Epidermal melanocyte (primary cell): ENCODE measurements around the gene PHF21B.

ENCODE experiments used
- DNase-seq: peaks from one replicate; pipeline ENCODE4 v3.0.0; 2011; ENCODE audit warnings: low spot score; ENCODE audit not compliant: insufficient read length

The PHF21B gene

DNA sequence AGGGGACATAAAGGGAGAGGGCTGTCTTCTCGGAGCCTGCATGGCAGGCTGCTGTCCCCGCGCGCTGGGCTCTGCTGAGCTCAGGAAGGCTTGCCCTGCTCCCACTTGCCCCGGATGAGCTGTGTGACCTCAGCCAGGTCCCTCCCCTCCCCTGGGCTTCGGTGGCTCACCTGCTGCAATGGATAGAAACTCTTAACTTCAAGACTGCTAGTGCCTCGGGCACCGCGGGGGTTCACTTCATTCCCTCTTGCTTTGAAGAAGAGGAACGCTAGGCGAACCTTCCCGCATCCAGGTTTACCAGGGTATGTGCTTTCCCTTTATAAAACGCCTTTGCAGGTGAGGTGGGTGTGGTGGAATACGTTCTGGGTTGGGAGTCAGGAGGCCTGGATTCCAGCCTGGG lies 115.0 kb downstream of the PHF21B start:
- DNase-seq, result no peak

DNA sequence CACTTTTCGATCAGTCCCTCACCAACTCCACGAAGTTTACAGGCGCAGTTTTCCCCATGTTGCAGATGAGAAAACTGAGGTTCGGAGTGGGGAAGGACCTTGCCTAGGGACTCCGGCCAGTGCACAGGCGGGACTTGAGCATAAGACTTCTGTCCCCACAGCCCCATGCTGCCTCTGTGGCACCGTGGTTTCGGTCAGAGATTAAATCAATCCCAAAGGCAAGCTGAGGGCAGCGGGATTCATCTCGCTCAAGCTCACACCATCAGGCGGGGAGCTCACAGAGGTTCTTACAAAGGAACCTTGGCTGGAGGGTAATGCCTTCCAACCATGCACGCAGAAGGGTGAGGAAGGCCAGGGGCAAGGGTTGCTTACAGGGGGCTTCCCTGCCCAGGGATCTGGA lies 115.5 kb downstream of the PHF21B start:
- no peak for DNase-seq

DNA sequence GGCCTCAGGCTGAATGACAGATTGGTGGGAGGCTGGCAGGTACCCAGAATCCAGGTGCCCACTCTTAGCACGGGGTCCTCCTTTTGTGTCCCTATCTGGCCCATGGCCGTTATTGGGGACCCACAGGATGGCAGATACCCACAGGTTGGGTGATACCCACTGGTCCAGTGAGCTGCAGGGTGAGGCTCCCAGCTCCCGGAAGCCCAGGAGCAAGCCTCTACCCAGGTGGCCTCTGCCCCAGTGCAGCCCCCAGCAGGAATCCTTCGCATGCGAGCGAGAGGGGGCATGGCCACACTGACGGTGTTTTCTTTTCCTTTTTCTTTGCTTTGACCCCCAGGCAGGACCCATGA lies 116.1 kb downstream of the PHF21B start:
- DNase-seq, result no peak

DNA sequence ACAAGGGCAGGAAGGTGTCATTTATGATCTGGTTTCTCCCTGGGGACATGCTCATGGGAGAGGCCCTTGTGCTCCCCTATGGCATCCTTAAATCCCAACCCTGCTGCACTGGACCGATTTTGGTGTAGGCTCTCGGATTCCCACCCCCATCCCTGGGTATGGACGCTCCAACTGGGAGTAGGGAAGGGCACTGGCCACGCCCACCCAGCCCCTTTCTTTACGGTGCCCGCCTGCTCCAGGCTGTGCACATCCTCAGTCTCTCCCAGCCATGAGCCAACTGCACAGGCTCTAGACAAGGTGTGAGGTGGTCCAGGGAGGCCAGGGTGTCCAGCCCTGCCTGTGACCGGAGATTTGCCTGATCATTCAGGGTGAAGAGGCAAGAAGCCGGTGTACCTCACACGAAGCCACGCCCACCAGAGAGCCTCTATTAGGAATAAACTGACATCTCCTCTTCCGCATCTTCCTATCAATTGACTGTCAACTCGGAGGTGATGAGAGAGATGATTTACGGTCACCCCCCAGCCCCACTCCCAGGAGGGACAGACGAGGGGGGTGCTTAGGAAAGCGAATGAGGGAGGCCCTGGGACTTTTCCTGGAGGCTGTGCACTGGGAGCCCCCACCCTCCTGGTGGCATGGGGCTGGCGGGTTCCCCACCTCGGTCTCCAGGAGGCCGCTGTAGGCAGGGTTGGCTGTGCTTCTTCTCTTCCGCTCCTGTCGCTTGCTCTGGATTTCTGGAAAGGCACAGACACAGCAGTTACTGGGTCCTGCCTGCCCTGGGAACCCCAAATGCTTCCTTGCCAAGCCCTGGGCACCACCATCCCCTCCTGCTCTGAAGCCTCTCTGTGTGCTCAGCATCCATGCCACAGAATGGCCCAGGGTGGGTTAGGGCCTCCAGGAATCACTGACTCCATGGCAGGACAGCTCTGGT lies 116.7 kb downstream of the PHF21B start:
- DNase-seq, result no peak

DNA sequence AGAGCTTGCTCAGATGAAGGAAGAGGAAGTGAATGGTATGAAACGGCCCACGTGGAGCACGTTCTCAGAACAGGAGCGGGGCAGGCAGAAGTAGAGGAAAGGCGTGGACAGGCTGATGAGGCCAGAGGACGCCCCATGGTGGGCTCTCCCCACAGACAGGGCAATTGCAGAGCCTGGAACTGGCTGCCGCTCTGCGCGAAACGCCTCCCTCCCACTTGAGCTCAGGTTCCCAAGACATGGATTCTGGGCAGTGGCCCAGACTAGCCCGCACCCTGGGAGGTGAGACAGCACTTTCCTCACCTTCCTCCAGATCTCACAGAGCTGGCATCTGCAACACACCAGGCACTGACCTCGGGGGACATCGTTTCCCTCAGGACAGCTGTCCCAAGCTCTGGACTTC lies 117.6 kb downstream of the PHF21B start:
- no peak for DNase-seq

DNA sequence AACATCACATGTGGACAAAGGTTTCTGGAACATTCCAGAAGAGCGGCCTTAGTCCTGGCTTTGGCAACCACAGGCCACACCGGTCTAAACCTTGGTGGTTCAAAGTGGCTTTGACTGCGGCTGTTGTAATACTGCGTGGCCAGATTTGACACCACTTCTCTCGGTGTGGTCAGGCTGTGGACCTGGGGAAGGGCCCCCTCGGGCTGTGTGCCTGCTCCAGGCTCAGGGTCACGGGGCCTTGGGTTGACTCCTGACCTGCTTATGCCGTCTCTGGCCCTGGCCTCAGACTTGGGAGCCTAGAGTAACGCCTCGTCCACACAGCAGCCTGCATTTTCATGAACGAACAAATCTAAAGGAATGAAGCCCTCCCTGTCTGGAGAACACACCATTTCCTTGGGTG lies 118.0 kb downstream of the PHF21B start:
- no peak for DNase-seq

DNA sequence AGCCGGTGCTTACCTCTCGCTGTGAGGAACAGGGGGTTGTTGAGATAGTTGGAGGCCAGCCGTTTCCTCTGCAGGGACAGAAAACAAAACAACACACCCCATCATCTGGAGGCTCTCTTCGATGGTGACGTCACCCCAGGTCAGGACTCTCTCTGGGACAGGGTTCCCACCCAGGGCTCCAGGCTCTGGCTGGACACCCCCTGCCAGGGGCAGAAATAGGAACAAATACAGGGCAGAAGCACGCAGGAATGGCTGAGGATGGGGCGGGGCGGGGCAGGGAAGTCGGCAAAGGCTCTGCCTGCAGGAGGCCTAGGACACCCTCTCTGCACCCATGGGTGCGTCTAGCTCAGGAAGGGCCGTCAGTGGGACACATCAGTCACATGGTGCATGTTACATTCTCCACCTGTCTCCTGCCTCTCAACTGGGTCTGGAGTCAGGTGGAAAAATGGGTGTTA lies 118.5 kb downstream of the PHF21B start:
- no peak for DNase-seq

DNA sequence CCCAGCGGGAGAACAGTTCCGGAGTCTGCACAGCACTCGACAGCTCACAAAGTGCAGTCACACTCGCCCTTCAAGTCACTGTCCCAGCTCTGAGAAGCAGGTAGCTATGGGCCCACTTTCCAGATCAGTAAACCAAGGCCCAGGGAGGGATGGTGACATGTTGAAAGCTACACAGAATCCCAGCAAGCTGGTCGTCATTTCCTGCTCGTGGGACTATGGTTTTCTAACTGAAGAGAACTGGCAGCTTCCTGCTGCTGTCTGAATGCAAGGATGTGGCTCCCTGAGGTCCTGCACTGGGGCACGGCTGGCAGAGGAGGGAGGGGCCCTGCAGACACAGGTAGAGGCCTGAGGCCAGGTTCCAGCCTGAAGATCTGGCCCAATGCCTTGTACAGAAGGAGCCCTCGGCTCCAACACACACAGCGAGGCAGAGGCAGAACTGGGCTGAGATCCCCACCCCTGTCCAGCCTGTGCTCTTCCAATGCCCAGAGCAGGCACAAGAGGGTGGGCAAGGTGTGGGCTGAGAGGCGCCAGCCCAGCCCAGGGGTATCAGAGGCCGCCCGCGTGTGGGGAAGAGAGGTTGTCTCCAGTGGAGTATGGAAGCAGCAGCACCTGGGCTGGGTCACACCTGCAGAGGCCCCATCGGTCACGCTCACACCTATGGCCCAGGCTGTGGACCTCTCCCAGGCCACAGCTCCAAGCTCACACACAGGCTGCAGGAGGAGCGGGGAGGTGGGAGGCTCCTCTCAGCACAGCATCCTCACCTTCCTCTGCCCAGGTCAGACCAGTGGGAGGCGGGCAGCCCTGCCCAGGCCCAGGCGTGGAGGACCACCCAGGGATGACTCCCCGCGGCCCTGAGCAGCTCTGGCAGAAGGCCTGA lies 119.2 kb downstream of the PHF21B start:
- DNase-seq, result no peak

DNA sequence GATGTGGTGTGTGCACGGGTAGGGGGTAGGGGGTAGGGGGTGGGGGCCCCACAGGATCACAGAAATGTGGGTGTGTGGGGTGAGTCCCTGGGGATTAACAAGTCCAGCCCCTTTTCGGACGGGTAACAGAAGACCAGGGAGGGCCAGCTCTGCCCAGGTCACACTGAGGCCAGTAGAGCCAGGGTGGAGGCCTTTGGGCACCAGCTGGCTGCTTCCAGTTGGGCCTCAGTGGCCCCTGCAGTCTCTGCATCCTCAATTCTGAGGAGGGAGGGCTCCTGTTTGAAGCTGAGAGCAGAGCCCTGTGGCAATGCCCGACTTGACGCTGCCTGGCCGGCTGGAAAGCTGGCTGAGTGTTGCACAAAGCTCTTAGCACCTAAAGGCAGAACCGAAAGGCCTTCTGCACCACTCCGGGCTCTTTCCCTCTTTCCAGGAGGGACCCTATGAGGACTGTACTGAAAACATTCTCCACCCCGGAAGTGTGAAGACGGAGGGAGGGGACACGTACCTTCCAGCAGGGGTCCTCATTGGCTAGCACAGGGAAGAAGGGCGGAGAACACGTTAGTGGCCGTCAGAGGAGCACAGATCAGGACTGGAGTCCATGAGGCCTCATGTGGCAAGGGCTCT lies 120.4 kb downstream of the PHF21B start:
- no peak for DNase-seq

DNA sequence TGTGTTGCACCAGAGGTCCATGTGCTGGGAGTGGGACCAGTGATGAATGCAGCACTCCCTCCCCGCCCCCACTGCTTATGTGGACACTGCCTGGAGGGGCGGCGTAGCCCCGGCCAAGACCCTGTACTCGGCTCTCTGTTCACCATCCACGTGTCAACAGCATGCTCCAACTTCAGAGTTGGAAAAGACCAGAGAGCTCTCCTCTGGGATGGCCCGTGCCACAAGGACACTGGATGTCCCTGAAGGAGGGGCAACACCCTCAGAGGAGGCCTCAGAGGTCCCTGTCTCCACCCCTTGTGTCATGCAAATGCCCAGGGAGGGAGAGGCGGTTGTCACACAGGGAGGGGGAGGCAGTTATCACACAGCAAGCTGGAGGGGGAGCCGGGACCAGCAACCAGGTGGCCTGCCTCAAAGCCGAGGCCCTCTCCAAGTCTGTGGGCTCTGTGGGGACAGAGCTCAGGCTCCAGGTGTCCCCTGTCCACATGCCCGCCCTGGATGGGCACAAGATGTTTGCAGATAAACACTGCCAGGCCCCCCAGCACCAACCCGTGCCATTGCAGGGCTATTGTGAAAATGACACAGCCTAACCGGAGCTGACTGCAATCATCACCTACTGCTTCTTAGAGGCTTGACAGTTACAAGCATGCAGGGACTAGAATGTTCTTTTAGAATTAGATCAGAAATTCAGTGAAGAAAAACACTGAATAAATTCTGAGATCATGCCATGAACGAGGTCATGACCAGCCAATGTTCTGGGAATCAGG lies 121.1 kb downstream of the PHF21B start:
- no peak for DNase-seq

DNA sequence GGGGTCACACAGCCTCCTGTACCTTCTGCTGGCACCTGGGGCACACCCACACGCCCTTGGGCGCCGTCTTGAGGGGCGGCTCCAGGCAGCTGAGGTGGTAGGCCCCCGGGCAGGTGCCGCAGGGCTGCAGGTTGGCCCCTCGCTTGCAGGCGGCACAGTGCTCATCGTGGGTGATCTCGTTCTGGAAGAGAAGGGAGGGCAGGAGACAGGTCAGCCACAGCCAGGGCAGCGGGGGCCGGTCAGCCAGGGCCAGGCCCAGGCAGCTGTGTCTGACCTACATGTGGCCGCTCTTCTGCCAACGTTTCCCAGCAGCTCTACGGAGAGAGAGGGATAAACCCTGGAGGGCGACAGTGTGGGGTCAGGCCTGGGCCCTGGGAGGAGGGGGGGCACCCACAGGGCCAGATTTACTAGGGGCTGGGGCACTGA lies 121.9 kb downstream of the PHF21B start:
- DNase-seq, result no peak

DNA sequence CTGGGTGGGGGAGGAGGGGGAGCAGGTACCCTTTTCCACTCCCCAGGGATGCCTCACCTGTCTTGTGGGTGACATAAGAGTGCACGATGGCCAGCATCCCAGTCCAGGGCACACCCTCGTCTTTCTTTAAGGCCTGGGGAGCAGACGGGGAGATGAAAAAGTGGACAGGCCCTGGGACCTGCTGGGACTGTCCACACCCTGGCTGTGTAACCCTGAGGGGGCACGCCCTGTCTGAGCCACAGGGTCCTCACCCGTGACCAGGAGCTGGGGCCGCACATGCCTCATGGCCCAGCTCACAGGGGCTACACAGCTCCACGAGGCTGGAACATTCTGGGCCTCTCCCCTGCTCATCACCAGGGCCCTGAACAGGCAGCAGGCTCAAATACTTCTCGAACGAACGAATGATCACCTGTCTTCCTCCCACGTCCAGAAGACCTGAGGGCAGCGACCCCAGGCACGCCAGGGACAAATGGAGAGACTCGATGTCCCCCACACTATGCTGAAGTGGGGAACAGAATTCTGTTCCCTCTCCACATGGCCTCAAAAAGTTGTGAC lies 123.9 kb downstream of the PHF21B start:
- no peak for DNase-seq

DNA sequence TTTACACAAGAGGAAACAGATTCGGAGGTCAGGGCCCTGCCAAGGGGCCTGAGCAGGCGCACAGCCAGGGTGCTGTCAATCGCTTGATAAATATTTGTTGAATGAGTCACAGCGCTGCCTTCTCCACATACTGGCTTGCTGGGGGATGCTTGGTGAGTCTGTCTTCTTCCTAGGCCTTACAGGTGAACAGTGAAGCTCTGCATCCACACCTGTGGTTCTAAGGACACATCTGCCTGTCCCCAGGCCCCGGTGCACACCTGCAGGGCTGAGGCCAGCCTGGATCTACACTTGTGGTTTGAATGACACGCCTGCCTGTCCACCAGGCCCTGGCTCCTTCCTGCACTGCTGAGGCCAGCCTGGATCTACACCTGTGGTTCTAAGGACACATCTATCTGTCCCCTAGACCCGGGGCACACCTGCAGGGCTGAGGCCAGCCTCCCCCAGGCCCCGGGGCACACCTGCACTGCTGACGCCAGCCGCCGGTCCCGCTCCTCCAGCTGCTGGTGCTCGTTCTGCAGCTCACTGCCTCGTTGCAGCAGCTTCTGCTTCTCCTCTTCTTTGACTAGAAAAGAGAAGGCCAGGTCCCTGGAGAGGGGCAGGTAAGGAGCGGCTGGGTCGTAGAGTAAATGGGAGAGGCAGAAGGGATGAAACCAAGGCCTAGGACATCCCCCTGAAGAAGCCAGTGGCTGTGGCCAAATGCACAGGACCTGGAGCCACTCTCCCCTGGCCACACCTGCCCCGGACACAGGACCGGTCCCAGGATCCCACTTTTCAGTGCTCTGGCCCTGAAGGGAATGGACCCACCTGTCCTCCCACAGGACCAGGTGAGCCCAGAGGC lies 124.6 kb downstream of the PHF21B start:
- no peak for DNase-seq

DNA sequence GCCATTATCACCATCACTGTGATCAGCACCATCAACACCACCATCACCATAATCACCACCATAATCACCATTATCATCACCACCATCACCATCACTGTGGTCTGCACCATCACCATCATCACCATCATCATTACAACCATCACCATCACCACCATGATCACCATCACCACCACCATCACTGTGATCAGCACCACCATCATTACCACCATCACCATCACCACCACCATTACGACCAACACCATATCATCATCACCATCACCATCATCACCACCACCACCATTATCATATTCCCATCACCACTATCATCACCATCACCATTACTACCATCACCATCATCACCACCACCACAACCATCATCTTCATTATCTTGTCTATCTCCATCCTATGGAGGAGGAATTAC lies 125.2 kb downstream of the PHF21B start:
- no peak for DNase-seq

DNA sequence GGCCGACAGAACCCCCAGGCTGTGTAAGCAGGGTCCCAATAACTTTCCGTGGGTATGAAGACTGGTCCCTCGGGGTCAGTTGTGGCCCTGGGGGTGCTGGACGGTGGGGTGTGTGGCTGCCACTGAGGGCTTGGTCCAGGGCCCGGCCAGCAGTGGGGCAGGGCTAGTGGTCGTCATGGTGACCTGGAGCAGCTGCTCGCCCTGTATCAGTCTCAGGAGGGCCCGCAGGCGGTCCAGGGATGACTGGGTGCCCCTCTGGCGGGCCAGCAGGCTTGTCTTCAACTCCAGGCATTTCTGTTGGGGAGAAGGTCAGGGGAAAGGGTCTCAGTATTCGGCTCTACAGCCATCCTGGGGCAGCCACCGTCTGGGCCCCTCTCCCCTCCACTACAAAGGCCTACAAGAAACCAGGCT lies 126.8 kb downstream of the PHF21B start:
- DNase-seq, result no peak

DNA sequence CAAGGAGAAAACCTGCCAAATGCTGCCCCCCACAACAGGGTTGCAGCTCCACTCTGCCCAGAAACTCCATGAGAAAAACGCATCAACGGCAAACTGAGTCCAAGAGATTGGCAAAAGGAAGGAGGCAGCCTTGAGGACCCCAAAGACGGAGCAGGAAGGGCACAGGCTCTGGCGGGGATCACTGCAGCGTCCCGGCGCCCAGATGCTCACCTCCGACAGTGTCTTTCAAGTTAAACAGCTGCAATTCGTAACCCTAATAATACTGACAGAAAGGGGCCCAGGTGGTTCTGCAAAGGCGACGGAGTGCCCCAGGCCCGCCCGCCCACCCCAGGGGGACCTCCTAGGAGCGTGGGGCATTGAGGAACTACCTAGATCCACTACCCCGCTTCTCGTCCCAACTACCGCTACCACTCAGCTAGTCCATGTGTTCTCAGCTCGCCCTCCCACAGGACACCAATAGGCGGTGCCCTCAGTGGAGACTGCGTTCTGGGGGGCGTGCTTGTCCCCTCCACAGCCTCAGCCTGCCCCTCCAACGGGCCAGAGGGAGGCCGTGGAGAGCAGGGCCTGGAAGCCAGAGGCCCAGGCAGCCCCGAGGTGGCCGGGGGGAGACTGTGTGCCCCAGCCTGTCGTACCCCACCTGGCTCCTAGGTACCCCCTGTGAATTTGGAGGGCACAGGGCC lies 127.4 kb downstream of the PHF21B start:
- DNase-seq, result no peak

DNA sequence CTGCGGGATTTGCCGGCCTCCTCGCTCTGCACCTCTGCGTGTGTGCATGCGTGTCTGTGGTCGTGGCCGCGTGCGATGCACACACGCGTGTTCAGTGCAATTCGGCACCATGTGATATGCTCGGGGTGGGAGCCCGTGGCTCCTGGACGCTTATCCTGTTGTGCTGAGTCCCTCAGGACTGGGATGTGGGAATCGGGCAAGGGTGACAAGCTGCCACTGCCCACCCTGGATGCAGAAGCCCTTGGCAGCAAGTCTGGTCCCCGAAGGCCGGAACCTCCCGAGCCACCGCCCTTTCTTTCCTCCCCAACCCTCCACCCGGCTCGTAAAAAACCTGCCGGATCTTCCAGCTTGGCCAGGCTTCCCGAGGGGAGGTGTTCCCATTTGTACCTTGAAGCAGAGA lies 128.2 kb downstream of the PHF21B start:
- no peak for DNase-seq

DNA sequence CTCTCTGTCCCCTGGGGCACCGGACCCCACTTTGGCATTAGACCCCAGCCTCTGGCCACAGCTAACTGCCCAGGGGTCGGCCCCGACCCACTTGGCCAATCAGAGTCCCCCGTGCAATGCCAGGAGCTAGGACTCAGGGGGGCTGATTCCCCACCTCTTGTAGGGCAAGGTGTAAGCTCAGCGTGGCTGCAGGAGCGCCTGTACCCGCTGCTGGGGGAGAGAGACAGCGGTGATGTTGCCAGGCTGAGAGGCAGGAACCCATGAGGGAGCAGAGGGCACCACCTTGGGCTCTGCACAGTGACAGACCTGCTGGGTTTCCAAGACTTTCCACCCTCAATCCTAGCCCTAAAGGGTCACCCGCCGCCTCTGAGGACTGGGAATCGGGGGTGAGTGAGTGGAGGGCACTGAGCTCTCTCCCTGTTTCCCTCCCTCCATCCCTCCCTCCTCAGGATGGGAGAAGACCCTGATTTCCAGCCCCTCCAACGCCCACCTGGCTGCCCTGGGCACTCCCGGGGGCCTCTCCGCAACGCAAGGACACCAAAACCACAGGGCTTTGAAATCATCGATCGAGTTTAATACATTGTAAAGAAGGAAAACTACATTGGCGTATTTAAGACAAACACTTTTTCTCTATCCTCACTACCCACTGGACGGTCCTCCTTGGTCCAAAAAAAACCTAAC lies 129.1 kb downstream of the PHF21B start:
- no peak for DNase-seq

DNA sequence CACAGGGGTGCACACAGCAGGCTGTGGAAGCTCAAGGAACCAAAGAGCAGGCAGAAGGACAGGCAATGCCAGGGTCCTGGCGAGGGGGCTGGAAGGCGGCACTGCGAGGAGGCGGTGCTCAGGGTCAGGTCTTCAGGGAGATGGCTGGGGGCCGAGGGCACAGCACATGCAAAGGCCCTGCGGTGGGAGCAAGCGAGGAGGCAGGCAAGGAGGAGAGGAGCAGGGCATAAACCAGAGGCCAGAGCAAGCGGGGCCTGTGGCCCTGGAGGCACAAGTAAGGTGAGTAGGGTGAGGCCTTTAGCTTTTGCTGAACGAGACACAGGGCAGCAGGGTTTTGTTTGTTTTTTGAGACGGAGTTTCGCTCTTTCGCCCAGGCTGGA lies 130.5 kb downstream of the PHF21B start:
- no peak for DNase-seq
